Transverse colon (tissue), 4 donors: ENCODE measurements around the gene SMAD5.

Experiments used
- POLR2A ChIP-seq: fragments of 450-650 bp; IDR thresholded peaks from one replicate; pipeline ENCODE4 v1.6.1; 2016; ENCODE audit warnings: antibody characterized with exemption, mild to moderate bottlenecking, moderate library complexity
- POLR2AphosphoS5 ChIP-seq, 3 donors: sonication (generic); formaldehyde crosslinking; IDR thresholded peaks; one replicate each; pipeline ENCODE4 v1.6.1; 2016; ENCODE audit warnings: antibody characterized with exemption in 3 of 3
- TF ChIP-seq, protein P1 (sequence below), 5 experiments: fragments of 200-600 bp in 3 of 5; fragments of 450-650 bp in 2 of 5; sonication (generic) in 3 of 5; IDR thresholded peaks; 1 replicate in 2 of 5; 2 replicates in 3 of 5; pipeline ENCODE4 v1.5.1; 2016 to 2017; ENCODE audit warnings: antibody characterized with exemption in 5 of 5, inconsistent platforms in 3 of 5, mild to moderate bottlenecking in 2 of 5, moderate library complexity in 1 of 5

DNA sequence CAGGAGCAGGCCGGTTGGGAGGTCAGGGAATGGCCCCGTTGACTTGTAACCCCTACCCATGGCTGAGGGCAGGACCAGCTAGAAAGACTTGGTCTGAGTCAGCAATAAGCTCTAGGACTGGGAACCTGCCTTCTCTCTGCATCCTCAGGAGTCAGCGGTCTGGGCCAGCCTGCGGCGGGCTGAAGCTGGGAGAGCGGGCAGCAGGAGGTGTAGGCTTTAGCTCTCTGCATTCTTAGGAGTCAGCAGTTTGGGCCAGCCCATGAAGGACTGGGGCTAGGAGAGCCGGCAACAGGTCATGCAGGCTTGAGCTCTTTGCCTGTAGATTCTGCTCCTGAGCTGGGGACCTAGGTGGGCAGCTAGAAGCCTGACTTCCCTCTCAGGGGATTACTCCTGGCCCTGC, 66.8 kb downstream of the SMAD5 start:
- no peak for TF ChIP-seq POLR2A
- TF ChIP-seq, protein P1, sequence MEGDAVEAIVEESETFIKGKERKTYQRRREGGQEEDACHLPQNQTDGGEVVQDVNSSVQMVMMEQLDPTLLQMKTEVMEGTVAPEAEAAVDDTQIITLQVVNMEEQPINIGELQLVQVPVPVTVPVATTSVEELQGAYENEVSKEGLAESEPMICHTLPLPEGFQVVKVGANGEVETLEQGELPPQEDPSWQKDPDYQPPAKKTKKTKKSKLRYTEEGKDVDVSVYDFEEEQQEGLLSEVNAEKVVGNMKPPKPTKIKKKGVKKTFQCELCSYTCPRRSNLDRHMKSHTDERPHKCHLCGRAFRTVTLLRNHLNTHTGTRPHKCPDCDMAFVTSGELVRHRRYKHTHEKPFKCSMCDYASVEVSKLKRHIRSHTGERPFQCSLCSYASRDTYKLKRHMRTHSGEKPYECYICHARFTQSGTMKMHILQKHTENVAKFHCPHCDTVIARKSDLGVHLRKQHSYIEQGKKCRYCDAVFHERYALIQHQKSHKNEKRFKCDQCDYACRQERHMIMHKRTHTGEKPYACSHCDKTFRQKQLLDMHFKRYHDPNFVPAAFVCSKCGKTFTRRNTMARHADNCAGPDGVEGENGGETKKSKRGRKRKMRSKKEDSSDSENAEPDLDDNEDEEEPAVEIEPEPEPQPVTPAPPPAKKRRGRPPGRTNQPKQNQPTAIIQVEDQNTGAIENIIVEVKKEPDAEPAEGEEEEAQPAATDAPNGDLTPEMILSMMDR (IDR thresholded peaks at IDR 0.05) = no peak
- TF ChIP-seq POLR2AphosphoS5 (IDR thresholded peaks at IDR 0.05) = no peak
